VCaP (cell line): ENCODE measurements around the gene BLNK.

ENCODE experiments used
- H3K27ac ChIP-seq: fragments of 450-650 bp; 2 replicates; pipeline ENCODE4 v1.5.1; 2017
- TF ChIP-seq, protein P1 (sequence below): fragments of 450-650 bp; conservative IDR thresholded peaks from 2 replicates; pipeline ENCODE4 v1.5.1; 2017; ENCODE audit warnings: mild to moderate bottlenecking, moderate library complexity

The BLNK gene

DNA sequence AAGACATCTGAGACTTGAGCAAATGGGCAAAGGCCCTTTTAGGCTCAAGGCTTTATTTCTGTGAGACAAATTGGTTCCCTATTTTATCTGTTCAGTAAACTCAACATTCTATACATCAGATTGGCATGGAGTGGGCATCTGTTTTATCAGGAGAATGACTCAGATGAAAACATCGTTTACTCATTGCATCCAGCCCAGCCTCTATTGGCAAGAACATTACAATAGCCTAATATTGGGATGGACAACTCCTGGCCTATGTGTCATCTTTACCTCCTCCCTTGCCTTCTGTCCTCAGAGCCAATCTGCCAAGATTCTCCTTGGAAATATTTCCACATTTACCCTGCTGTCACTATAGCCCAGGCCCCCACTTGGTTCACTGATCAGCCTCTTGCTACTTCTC lies 5.5 kb upstream of the BLNK start:
- peak overlapping the region; percentile 94 for H3K27ac ChIP-seq
- TF ChIP-seq, protein P1, sequence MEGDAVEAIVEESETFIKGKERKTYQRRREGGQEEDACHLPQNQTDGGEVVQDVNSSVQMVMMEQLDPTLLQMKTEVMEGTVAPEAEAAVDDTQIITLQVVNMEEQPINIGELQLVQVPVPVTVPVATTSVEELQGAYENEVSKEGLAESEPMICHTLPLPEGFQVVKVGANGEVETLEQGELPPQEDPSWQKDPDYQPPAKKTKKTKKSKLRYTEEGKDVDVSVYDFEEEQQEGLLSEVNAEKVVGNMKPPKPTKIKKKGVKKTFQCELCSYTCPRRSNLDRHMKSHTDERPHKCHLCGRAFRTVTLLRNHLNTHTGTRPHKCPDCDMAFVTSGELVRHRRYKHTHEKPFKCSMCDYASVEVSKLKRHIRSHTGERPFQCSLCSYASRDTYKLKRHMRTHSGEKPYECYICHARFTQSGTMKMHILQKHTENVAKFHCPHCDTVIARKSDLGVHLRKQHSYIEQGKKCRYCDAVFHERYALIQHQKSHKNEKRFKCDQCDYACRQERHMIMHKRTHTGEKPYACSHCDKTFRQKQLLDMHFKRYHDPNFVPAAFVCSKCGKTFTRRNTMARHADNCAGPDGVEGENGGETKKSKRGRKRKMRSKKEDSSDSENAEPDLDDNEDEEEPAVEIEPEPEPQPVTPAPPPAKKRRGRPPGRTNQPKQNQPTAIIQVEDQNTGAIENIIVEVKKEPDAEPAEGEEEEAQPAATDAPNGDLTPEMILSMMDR, result no peak

DNA sequence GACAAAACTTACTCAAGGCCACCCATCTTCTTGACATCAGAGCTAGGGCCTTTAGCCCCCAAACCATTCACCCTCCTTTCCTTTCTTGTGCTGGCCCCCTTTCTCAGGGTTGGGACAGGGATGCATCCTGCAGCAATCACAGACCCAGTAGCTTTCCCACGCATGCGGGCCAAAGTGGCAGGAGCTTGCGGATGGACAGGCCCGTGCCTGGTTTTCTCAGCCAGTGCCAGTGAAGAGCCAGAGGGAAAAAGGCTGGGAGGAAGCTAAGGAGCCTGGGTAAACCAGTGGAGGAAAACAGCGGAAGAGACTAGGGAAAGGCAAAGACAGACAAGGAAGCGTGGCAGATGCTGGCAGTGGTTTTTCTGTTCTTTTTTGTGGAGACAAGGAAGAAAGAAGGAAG lies 5.1 kb upstream of the BLNK start:
- TF ChIP-seq, protein P1, result no peak

GRCh38 chr10:96275685-96276418 lies 4.5 kb upstream of the BLNK start:
- H3K27ac ChIP-seq, result peak overlapping the region; percentile 94
- TF ChIP-seq, protein P1, result no peak

More for the DNA sequence above, 5.1 kb upstream of the BLNK start:
- peak overlapping the region; percentile 94 for H3K27ac ChIP-seq

- TF ChIP-seq, protein P1, result no peak
- peak overlapping the region; percentile 94 for H3K27ac ChIP-seq
These were observed 1.2 kb upstream of the BLNK start for GRCh38 chr10:96272316-96273280.

DNA sequence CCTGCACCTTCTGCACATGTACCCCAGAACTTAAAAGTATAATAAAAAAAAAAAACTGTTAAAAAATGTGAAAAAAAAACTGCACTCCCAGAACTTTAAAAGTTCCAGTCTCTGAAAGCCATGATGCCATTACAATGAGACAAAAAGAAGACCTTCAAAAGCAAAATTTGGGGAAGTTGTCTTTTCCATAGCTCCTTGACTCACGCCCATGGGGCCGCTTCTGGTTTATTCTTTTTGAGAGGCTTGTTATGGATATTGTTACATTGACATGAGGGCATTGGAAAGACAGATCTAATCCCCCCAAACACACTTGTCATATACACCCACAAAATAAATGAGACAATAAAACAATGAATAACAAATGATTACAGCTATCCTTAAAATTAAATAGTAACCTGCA lies 798 bp downstream of the BLNK start:
- peak overlapping the region; percentile 94 for H3K27ac ChIP-seq
- TF ChIP-seq, protein P1, result no peak

DNA sequence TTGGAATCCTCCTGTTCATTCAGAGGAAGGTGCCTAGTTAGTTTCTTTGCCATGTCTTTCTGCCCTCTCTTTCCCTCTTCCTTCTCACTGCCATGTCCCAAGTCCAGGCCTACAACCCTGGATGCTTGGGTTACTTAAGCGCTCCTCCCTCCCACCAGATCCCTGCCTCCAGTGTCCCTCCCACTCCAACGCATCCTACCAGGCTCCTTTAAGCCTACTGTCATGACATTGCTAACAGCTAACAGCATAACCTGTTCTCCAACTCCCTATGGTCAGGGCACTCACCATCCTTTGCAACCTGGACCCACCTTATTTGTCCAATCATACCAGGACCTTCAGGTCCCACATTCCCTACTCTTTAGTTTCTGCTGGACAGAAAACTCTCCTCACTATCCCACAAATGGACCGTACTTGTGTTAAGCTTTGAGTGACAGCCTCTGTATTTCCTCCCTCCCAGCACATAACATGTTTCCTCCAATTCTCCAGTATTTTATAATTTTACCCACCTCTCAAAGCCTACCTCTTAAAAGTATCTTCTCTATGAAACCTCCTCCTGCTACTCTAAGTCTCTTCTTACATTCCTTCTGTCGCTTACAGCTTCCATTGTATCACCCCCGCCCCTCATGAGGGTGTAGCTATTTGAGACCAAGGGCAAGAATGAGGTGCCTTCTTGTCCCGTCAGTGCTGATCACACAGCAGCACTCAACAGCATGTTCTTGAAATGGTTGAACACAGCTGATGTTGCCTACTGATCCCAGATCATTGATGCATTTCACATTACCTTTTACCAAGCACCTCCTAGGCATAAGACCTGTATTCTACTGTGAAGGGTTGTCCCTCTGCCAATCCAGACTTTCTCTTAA lies 1.7 kb downstream of the BLNK start:
- TF ChIP-seq, protein P1, result no peak
- H3K27ac ChIP-seq, result peak overlapping the region; percentile 94
